Coronary artery (tissue), 2 donors: ENCODE data around the gene SIGMAR1.

Experiments used
- DNase-seq: peaks from one replicate; pipeline ENCODE4 v3.0.0-alpha.2; 2017; ENCODE audit warnings: low spot score
- H3K27ac ChIP-seq, 2 donors: fragments of 200-600 bp; sonication (generic); one replicate each; pipeline ENCODE4 v1.5.1; 2016 to 2019
- H3K4me3 ChIP-seq: fragments of 200-600 bp; sonication (generic); 2 replicates; pipeline ENCODE4 v1.5.1; 2016; ENCODE audit warnings: mild to moderate bottlenecking, moderate library complexity
- CTCF ChIP-seq: fragments of 200-600 bp; sonication (generic); IDR thresholded peaks from one replicate; pipeline ENCODE4 v1.5.1; 2019; ENCODE audit warnings: antibody characterized with exemption

Gene SIGMAR1

GRCh38 chr9:34655394-34655793 is 17.8 kb upstream of the SIGMAR1 start:
- peak overlapping the region; percentile 56 for H3K4me3 ChIP-seq
- DNase-seq = no peak
- TF ChIP-seq CTCF = no peak
- peak overlapping the region; percentile 87 to 91 for H3K27ac ChIP-seq

- peak overlapping the region; percentile 87 to 91 for H3K27ac ChIP-seq
- TF ChIP-seq CTCF = no peak
- H3K4me3 ChIP-seq = peak overlapping the region; percentile 56
- DNase-seq = peak; percentile 86
These were observed 16.9 kb upstream of the SIGMAR1 start for GRCh38 chr9:34654323-34655051.

GRCh38 chr9:34653151-34654072 is 15.8 kb upstream of the SIGMAR1 start:
- peak overlapping the region; percentile 74 for H3K4me3 ChIP-seq
- no peak for TF ChIP-seq CTCF
- peak overlapping the region; percentile 87 to 91 for H3K27ac ChIP-seq

GRCh38 chr9:34652602-34653000 is 15.0 kb upstream of the SIGMAR1 start:
- H3K4me3 ChIP-seq = peak overlapping the region; percentile 74
- TF ChIP-seq CTCF = no peak
- peak overlapping the region; percentile 87 to 91 for H3K27ac ChIP-seq
- no peak for DNase-seq

More at GRCh38 chr9:34653151-34654072, 15.8 kb upstream of the SIGMAR1 start:
- no peak for DNase-seq

- Histone ChIP-seq H3K27ac (peak within 1 kb of the TSS; percentile 87 to 91), H3K4me3 (peak within 1 kb of the TSS; percentile 74)
- TF ChIP-seq CTCF = no peak
- peak; percentile 94 for DNase-seq
These were observed 14.5 kb upstream of the SIGMAR1 start, which contains the start of gene IL11RA for GRCh38 chr9:34651876-34652601. Gene IL11RA (plus strand): TSS chr9:34652185. CDS start chr9:34655218, 3,033 bp downstream.

GRCh38 chr9:34651321-34651720 is 13.7 kb upstream of the SIGMAR1 start:
- no peak for DNase-seq
- H3K27ac ChIP-seq = peak overlapping the region; percentile 87 to 91
- H3K4me3 ChIP-seq = peak overlapping the region; percentile 74
- no peak for TF ChIP-seq CTCF
